ENCODE measurements around the gene TBX4.

DNA sequence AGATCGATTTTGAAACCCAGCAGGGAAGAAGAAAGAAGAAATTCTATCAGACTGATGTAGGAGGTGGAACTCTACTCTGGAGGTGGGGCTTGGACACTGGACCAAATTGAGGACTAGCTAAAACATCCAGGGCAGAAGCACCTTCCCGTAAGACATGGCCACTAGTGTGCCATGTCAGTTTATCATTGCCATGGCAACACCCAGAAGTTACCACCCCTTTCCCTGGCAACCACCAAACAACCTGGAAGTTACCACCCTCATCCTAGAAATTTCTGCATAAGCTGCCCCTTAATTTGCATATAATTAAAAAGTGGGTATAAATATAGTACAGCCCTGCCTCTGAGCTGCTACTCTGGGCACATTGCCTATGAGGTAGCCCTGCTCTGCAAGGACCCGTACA, 72.1 kb downstream of the TBX4 start:
- TF ChIP-seq CTCF (conservative IDR thresholded peaks at IDR 0.05): no peak
- no peak for TF ChIP-seq EZH2 (IDR thresholded peaks at IDR 0.05; ENCODE audit: low read depth)

Measured in PC-9 (cell line).